Right ventricle myocardium superior (tissue), 1 donor: ENCODE data around the gene KCNC4. TPM values are rescaled to one million over a fixed set of nuclear protein-coding genes. Genes with fewer than 3 reads are reported as not detected.

ENCODE experiments used
- ATAC-seq: fragments of 200-7000 bp; cut with Tn5 transposase; one replicate; pipeline ENCODE4 v1.9.1; 2020; ENCODE audit warnings: mild to moderate bottlenecking; ENCODE audit not compliant: poor library complexity
- DNase-seq: peaks from one replicate; pipeline ENCODE4 v3.0.0-alpha.2; 2020
- intact Hi-C: fragments of 100-400 bp; cut with DNase I; formaldehyde crosslinking; loops from one replicate; pipeline ENCODE4 v1.11.2; 2022
- total RNA-seq: library from RNA; stranded (reverse); fragmentation: NEBNext Ultra II Directional; extraction: Animal tissue kit (Norgen Biotek cat#: 25700); gene quantifications from one replicate; pipeline ENCODE4 v1.2.1, GENCODE V29; 2021
- donor health status: DM: no; HTN: yes; CAD: no; lungs with severe emphysema.

The KCNC4 gene
- total RNA-seq, 1 donor from 2014 or later = 4.2 TPM

DNA sequence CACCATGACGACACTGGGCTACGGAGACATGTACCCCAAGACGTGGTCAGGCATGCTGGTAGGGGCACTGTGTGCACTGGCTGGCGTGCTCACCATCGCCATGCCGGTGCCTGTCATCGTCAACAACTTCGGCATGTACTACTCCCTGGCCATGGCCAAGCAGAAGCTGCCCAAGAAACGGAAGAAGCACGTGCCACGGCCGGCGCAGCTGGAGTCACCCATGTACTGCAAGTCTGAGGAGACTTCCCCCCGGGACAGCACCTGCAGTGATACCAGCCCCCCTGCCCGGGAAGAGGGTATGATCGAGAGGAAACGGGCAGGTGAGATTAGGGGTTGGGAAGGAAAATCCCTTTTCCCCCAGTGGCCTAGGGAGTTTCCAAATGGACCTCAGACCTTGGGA, 13.5 kb downstream of the KCNC4 start:
- intact Hi-C loops = no loop called here
- ATAC-seq (no peak), DNase-seq (no peak)

DNA sequence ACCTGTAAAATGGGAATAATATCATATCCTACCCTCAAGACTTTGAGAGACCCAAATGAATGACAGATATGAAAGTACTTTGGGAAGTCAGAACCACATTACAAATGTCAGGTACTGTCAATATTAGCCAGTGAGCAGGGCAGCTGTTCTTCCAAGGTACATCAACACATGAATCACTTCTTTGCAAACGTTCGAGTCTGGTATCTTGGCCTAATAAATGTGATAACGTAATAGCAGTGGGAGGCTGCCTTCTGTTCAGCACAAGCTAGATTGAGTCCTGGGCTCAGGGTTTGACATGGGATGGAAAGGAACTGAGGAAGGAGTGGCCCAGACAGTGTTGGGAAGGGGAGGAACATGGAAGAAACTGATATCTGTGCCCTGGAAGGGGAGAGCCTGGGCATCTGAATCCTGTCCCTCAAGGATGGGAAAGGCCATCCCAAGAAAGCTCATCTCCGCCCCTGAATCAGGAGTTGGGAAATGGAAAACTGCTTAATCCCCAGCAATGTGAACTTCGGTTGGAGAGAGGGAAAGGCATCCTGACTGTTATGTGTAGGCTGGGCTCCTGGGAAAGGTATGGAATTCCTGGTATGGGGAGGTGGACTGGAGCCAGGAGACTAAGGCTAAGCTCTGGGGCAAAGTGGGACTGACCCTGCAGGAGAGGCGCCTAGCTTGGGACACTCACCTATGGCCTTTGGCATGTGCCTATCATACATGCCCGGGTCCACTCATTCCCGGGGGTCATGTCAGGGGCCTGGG, 14.3 kb downstream of the KCNC4 start:
- ATAC-seq = no peak
- intact Hi-C loops = no loop called here
- DNase-seq = no peak

DNA sequence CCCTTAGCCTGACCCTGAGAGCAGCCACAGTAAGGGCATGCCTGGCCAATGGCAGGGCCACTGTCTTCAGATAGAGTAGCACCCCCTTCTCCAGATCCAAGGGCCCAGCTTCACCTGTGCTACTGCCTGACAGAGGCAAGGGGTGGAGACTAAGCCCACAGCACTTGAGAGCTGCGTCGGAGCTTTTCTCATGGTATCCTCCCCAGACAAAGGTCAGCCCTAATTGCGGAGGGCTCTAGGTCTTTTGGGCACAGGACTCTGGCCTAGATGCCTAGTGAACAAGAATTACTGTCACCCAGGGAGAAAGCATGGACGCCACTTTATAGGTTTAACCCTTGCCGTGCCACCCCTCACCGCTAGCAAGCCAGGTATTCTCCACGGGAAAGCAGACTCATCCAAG, 15.1 kb downstream of the KCNC4 start:
- DNase-seq = no peak
- intact Hi-C loops = no loop called here
- no peak for ATAC-seq

DNA sequence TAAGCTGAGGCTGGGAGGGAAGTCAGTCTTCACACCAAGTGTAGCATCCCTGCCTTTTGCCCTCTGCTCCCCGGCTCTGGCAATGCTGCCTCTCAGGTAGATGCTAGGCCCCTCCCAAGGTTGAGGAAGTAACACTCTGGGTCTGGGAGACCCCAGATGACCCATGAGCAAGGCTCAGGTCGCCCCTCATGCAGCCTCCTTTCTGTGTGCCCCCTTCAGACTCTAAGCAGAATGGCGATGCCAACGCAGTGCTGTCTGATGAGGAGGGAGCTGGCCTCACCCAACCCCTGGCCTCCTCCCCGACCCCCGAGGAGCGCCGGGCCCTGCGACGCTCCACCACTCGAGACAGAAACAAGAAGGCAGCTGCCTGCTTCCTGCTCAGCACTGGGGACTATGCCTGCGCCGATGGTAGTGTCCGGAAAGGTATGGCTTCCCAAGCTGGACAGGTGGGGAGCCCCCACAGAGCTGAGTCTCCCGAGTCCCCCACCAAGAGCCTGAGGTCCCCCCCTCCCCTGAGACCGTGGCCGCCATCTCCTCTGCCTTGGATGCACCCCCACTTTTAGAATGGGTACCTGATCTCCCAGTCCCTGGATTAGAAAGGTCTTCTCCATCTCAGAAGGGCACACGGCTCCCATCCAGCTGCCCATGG, 15.8 kb downstream of the KCNC4 start:
- intact Hi-C loops = no loop called here
- DNase-seq = no peak
- ATAC-seq = no peak

DNA sequence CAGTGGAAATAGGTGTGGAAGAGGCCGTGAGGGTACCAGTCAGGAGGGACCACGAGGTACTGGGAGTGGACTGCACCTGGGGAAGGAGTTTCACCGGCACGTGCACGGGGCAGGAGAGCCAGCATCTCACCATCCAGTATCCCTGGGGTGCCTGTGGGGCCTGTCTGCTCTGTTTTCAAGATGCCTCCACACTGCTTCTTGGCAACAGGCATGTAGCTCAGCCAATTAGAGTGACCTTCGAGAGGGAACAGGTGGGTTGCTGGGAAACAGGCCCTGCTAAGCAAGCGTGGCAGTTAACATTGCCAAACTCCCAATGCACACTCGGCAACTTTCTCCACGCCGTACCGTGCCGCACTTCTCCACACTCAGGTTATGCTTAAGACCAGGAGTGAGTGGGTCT, 17.7 kb downstream of the KCNC4 start:
- DNase-seq (no peak), ATAC-seq (no peak)
- intact Hi-C loops = no loop called here

DNA sequence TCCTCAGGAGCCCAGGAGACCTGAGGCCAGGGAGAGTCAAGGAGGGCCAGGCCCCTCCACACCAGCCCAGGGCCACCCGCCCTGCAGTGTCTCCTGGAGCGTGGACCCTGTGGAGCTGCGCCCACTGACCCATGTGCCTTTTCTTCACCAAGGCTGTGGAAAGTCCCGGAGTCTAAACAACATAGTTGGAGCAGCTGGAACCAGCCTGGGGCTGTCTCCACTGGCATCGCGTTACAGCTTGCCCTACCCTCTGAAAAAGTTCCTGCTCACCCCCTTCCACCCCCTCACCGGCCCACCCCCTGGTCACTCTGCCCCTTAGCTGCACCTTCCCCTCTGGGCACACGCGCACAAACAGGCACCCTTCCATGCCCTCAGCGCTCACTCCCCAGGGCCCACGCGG, 18.3 kb downstream of the KCNC4 start:
- ATAC-seq = no peak
- intact Hi-C loops = no loop called here
- DNase-seq = no peak

DNA sequence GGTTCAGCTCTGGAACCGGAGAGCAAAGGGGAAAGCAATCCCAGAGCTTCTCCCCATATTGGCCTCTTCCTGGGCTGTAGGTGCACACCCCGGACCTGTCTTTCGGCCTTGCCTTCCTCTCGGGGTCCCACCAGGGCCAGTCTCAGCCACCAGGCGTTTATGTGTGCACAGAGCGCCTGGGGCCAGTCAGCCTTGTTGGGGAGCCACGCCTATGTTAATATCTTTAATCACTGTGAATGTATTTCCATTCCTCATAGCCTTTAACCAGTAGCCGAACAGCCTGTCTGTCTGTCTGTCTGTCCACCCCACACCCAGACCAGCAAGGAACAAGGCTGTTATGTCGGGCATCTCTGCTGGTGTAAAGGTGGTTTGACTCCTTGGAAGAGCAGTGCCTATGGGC, 18.8 kb downstream of the KCNC4 start:
- intact Hi-C loops = no loop called here
- ATAC-seq (no peak), DNase-seq (no peak)

DNA sequence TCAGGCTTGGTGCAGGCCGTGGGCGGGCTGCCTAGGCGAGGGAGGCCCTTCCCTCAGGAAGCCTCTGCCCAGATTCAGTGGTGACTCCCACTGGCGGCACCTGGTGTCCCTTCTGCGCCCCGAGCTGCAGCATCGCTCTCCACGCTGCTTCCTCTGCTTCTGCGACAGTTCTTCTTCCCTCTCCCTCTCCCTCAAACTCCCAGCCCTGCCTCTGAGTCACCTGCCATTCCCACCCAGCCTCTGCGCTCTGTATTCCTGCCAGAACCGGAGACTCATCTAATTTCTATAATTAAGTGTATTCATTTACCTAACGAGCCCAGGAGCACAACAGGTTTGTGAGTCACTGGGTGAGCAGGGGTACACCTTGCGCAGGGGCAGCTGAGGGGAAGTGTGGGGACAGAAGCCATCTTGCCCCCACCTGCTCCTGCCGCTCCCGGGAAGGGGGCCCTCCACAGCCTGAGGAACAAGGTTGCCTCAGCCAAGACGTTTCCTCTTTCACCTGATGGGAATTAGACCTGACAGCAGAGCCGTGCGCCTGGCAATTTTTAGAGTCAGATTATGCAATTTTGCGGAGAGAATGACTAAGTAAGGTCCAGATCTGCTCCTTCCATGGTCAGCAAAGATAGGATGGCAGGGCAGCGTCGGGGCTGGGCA, 19.4 kb downstream of the KCNC4 start:
- intact Hi-C loops = no loop called here
- DNase-seq (no peak), ATAC-seq (no peak)

DNA sequence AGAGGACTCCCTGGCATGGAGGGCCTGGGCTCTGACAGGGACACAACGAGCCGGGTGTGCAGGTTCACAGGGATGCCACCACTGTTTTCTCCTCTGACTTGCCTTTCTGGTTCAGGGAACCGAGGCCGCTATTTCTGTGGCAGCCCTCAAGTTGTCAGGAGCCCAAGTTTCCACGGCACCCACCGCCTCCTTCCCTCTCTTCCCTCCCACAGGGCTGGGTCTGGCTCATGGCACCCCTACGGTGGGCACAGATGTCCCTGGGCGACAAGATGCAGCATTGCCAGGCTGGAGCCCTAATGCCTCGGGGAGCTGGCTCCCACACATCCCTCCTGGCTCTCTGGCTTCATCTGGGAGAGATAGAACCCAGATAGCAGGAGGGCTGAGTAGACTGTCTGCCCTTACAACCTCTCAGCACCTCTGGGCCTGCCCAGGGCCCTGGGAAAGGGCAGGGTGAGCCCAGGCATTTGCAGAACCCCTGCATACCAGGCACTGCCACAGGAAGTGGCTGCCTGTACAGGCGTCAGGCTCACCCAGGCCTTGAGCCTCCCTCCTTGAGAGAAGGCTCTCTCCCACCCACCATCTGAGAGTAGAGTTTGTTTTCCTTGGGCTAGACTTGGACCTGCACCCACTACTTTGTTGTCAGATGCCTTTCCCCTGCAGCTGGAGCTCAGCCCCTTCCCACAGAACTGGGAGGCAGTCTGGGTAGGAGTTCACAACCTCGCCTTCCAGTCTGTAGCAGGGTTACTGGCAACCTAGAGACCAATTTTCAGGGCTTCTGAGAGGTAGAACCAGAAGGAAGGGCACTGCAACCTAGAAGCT, 20.5 kb downstream of the KCNC4 start:
- DNase-seq = no peak
- intact Hi-C loops = no loop called here

DNA sequence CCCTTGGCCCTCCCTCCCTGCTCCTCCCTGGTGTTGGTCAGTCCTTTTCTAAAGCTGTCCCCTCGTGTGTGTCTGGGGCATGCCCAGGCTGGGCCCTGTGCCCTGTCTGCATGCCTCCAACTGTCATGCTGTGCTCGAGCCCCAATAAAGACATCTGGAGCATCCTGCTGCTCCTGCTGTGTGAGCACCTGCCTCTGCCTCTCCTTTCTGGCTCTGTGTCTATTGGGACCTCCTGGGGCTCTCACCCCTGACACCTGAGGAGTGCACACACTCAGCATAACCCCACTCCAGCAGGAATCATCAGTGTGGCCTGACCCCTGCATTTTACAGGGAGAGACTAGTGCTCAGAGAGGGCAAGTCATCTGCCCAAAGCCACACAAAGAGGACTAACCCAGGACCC, 23.7 kb downstream of the KCNC4 start:
- intact Hi-C loops = no loop called here
- ATAC-seq = no peak
- no peak for DNase-seq

More for the DNA sequence above, 20.5 kb downstream of the KCNC4 start:
- ATAC-seq = no peak

DNA sequence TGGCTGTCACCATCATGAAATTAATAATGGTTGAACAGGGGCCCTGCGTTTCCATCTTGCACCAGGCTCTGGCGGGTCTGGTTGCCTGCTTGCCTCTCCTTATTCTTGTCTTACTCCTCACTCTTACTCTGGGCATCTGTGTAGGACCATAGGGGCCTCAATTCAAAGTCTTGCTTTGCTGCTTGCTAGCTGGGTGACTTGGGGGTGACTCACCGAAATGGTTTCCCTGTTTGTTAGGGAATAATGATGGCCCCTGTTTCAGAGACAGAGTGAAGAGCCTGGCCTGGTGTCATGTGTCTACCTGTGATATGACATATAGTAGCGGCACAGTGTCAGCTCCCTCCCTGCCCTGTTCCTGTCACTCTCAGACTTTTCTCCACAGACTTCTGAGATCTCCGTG, 24.6 kb downstream of the KCNC4 start:
- no peak for ATAC-seq
- intact Hi-C loops = no loop called here

DNA sequence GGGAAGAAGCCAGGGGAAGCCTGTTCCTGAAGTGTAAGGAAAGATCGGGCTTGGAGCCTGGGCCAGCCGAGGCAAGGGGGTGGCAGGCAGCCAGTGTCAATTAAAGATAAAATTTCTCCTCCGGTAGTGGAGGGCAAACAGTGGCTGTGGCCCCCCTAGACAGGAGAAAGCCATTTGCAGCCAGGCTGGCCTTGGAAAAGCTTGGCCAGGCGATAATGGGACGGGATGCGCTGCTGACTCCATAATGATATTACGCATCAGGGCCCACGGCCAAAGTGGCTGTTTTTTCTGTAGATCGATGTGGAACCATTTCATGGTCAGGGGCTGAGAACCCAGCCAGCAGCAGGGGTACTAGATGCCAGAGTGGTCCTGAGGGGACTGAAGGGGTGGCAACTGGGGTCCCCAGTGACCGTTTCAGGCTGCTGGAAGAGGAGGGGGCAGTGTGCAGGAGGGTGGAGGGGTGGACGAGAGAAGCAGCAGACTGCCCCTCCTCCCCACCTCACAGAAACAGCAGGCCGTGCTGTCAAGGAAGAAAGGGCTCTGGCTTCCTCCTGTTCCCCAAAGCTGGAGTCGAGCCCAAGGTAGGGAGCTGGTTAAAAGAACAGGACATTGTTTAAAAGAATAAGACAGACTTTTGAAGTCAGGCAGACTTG, 25.2 kb downstream of the KCNC4 start:
- intact Hi-C loops = no loop called here
- ATAC-seq (peak; percentile 12), DNase-seq (no peak)

More for the DNA sequence above, 24.6 kb downstream of the KCNC4 start:
- no peak for DNase-seq

DNA sequence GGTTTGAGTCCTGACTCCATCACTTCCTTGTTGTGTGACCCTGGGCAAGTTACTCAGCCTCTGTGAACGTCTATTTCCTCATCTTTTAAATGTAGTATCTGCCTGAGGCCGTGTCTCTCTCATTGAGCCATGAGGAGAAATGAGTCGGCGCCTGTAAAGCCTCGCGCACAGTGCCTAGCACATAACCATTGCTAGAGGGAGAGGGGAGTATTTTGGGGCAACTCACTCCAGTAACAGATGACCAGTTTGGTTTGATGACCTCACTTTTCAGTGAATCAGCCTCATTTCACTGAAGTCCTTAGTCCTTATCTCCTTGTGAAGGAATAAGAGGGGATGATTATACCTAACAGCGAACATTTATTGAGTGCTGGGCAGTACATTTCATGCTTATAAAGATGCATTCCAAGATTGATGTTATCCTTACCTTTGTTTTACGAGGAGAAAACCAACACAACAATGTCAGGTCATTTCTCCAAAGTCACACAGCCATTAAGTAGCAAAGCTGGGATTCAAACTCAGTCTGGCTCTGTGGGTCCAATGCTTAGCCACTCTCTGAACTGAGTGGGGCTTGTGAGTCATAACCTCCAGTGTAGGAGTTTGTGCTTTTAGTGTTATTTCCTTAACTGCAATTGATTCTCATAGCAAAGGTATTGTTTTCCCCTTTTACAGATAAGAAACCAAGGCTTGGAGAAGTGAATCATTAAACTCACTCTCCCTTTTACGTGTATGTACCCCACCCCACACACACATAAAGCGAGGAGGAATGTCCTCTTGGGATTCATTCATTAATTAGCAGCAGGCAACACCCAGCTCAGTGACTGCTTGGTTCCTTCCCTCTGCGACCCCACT, 25.9 kb downstream of the KCNC4 start:
- ATAC-seq (peak; percentile 25), DNase-seq (no peak)
- intact Hi-C loops = no loop called here

DNA sequence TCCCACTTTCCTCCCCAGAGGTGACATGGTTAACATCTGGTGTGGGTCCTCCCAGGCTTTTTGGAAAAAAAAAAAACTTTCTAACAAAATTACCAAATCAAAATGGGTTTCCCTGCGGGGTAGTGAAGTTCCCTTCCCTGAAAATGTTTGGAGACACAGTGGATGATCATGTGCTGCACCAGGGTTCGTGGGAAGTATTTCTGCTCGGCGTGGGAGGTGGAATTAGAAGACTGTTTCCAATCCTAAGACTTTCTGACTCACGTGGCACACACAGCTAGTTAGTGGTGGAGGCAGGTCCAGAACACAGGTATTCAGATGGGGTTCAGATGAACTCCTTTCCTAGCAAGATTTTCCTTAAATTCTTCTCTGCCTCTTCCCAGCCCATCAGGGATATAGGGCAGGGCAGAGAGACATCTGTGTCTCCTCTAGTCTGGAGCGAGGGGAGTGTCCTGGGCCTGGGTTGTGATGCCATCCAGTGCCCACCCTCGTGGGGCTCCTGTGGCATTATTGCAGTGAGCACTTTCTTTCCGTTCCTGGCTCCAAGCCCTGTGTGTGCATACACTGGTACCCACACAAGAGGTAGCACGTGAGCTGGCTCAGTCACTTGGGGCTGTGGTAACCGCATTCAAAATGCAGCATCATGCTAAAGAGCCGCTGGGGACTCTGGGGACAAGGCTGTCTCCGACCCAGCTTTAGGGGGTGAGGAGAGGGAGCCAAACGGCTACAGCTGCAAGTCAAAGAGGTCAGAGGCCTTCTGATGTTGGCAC, 27.5 kb downstream of the KCNC4 start:
- ATAC-seq (no peak), DNase-seq (no peak)
- intact Hi-C loops = no loop called here

DNA sequence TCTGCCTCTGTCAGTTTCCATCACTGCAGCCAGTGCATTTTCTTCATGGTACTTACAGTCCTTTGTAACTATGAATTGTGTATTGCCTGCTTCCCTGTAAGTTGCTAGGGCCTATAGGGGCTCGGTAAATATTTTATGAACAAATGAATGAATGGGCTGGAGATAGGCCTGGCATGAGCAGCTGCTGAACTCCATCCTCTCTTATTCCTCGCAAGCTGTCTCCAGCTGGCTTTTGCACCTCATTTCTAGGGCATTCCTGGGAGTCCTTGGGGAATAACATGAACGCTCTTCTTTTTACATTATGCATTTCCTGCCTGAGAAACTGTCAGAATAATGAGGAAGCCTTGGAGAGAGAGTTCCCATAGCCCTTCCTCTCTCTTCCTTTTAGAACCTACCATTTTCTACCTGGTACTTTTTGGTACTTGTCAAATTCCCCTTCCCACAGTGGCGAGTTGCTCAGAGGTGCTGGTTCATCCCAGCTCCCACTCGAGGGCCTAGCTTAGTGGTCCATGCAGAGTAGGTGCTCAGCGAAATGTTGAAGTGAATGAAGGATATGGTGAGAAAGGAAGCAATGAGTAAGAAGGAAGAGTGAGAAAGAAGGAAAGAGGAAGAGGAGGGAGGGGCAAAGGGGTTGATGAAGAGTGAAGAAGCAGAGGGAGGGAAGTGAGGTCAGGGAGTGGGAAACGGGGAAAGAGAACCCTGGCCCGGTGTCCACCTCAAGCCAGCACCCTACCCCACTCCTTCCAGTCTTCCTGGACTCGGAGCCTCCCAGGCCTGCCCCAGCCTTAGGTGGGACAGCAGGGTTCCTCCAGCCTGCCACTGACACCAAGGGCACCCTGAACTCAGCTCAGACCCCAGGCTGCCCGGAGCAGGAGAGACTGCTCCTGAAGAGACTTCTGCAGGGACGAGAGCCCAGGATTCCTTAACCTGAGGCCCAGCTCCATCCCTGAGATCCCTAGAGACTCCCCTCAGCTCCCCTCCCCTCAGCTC, 29.6 kb downstream of the KCNC4 start:
- no peak for ATAC-seq
- no peak for DNase-seq
- intact Hi-C loops = no loop called here
